ENCODE results near the gene CAMKMT. TPM values are rescaled to one million over a fixed set of nuclear protein-coding genes. Genes with fewer than 3 reads are reported as not detected.

Gene CAMKMT
- total RNA-seq, 1 experiment from 2014 or later, result 2.7 TPM

GRCh38 chr2:44479127-44479887, 117.6 kb downstream of the CAMKMT start:
- Histone ChIP-seq H3F3A (ENCODE audit: low read length, unreplicated experiment) (no peaks in the 10 kb centered on the region), H3K9me2 (replicated peaks; ENCODE audit: low read length) (no peaks in the 10 kb centered on the region), H3K4me2 (ENCODE audit: low read length) (no peak overlapping the region), H3K27ac (ENCODE audit: low read length) (no peak overlapping the region), H3K4me1 (ENCODE audit: insufficient read depth, low read length) (no peaks in the 10 kb centered on the region), H4K20me1 (ENCODE audit: low read length) (no peaks in the 10 kb centered on the region), H2AFZ (ENCODE audit: low read length) (no peak overlapping the region), H3K9ac (ENCODE audit: low read length) (no peak overlapping the region), H3K27me3 (ENCODE audit: low read length) (no peaks in the 10 kb centered on the region), H3K9me3 (ENCODE audit: low read length) (no peaks in the 10 kb centered on the region), H3K36me3 (ENCODE audit: low read depth, low read length) (peaks cover 3% of the 10 kb centered on the region; the same call in 1 of the 2 replicates), H3K4me3 (ENCODE audit: low read length) (no peak overlapping the region), H3K79me2 (ENCODE audit: low read length) (no peaks in the 10 kb centered on the region)
- intact Hi-C loops (cut with micrococcal nuclease), result loop anchor here (1.0 to 5.0 kb wide), 4 partner anchors 87 to 476 kb away; no protein-coding TSS in a partner anchor
- ChIA-PET CTCF (interaction anchor here (0.5 to 1.6 kb wide), 23 partner anchors 12 to 476 kb away, joined by 3 to 79 read pairs (median 3); no protein-coding TSS in a partner anchor), POLR2A (ENCODE audit: unreplicated experiment) (interaction anchor here (0.6 kb wide), 3 partner anchors 102 to 229 kb away, joined by 3 to 7 read pairs (median 6); no protein-coding TSS in a partner anchor)
- DNase-seq (peak; percentile 88), ATAC-seq (peak; percentile 95)
- TF ChIP-seq CTCF (conservative IDR thresholded peaks at IDR 0.05; ENCODE audit: low read depth, low read length) (peak; percentile 100), EZH2phosphoT487 (IDR thresholded peaks at IDR 0.05; ENCODE audit: borderline replicate concordance, low read length) (no peak)
- no TSS peak for BruUV-seq (replicated peaks)

GRCh38 chr2:44480068-44480467, 118.3 kb downstream of the CAMKMT start:
- intact Hi-C loops (cut with micrococcal nuclease), result no loop called here
- POLR2A ChIA-PET (ENCODE audit: unreplicated experiment), result interaction anchor here (0.6 kb wide), 2 partner anchors 101 to 228 kb away, joined by 3 to 7 read pairs; no protein-coding TSS in a partner anchor
- BruUV-seq (replicated peaks), result no TSS peak
- Histone ChIP-seq H4K20me1 (ENCODE audit: low read length) (no peaks in the 10 kb centered on the region), H2AFZ (ENCODE audit: low read length) (no peak overlapping the region), H3K4me3 (ENCODE audit: low read length) (no peak overlapping the region), H3K27me3 (ENCODE audit: low read length) (no peaks in the 10 kb centered on the region), H3K79me2 (ENCODE audit: low read length) (no peaks in the 10 kb centered on the region), H3K27ac (ENCODE audit: low read length) (no peak overlapping the region), H3K4me2 (ENCODE audit: low read length) (no peak overlapping the region), H3F3A (ENCODE audit: low read length, unreplicated experiment) (no peaks in the 10 kb centered on the region), H3K4me1 (ENCODE audit: insufficient read depth, low read length) (no peaks in the 10 kb centered on the region), H3K36me3 (ENCODE audit: low read depth, low read length) (peaks cover 3% of the 10 kb centered on the region; the same call in 1 of the 2 replicates), H3K9me3 (ENCODE audit: low read length) (no peaks in the 10 kb centered on the region), H3K9ac (ENCODE audit: low read length) (no peak overlapping the region), H3K9me2 (replicated peaks; ENCODE audit: low read length) (no peaks in the 10 kb centered on the region)
- no peak for ATAC-seq
- no peak for TF ChIP-seq CTCF (conservative IDR thresholded peaks at IDR 0.05; ENCODE audit: low read depth, low read length)
- no peak for TF ChIP-seq EZH2phosphoT487 (IDR thresholded peaks at IDR 0.05; ENCODE audit: borderline replicate concordance, low read length)
- no peak for TF ChIP-seq EZH2 (IDR thresholded peaks at IDR 0.05; ENCODE audit: low read length, unreplicated experiment)
- DNase-seq, result no peak
- CTCF ChIA-PET, result interaction anchor here (0.5 to 1.6 kb wide), 19 partner anchors 11 to 476 kb away, joined by 3 to 79 read pairs (median 3); no protein-coding TSS in a partner anchor

GRCh38 chr2:44487052-44487451, 125.3 kb downstream of the CAMKMT start:
- ChIA-PET POLR2A (ENCODE audit: unreplicated experiment) (no interaction called here), CTCF (no interaction called here)
- H3K27me3 ChIP-seq (ENCODE audit: low read length), result no peaks in the 10 kb centered on the region

More at GRCh38 chr2:44487052-44487451, 125.3 kb downstream of the CAMKMT start:
- Histone ChIP-seq H3K9me2 (replicated peaks; ENCODE audit: low read length) (no peaks in the 10 kb centered on the region), H4K20me1 (ENCODE audit: low read length) (no peaks in the 10 kb centered on the region), H3K4me2 (ENCODE audit: low read length) (no peak overlapping the region), H3K9ac (ENCODE audit: low read length) (no peak overlapping the region), H3K79me2 (ENCODE audit: low read length) (no peaks in the 10 kb centered on the region), H3K27ac (ENCODE audit: low read length) (no peak overlapping the region), H3K4me3 (ENCODE audit: low read length) (no peak overlapping the region), H3K36me3 (ENCODE audit: low read depth, low read length) (no peaks in the 10 kb centered on the region), H3K4me1 (ENCODE audit: insufficient read depth, low read length) (no peaks in the 10 kb centered on the region), H3K9me3 (ENCODE audit: low read length) (no peaks in the 10 kb centered on the region), H2AFZ (ENCODE audit: low read length) (no peak overlapping the region), H3F3A (ENCODE audit: low read length, unreplicated experiment) (no peaks in the 10 kb centered on the region)
- ATAC-seq (no peak), DNase-seq (no peak)
- no peak for TF ChIP-seq CTCF (conservative IDR thresholded peaks at IDR 0.05; ENCODE audit: low read depth, low read length)
- TF ChIP-seq EZH2 (IDR thresholded peaks at IDR 0.05; ENCODE audit: low read length, unreplicated experiment), result no peak
- no peak for TF ChIP-seq EZH2phosphoT487 (IDR thresholded peaks at IDR 0.05; ENCODE audit: borderline replicate concordance, low read length)
- BruUV-seq (replicated peaks), result no TSS peak
- intact Hi-C loops (cut with micrococcal nuclease), result no loop called here

All from PC-3 (cell line).